HepG2 (cell line): ENCODE results near the gene TRIM7. TPM values are rescaled to one million over a fixed set of nuclear protein-coding genes. Genes with fewer than 3 reads are reported as not detected.

ENCODE experiments used
- ARNT ChIP-seq: fragments of 450-650 bp; IDR thresholded peaks from 2 replicates; pipeline ENCODE4 v1.6.1; 2017
- ATRX ChIP-seq: sonication (generic); formaldehyde crosslinking; IDR thresholded peaks from 2 replicates; pipeline ENCODE4 v1.4.0; 2020; ENCODE audit warnings: missing genetic modification reagents, borderline replicate concordance
- EED ChIP-seq: sonication (generic); formaldehyde crosslinking; IDR thresholded peaks from 2 replicates; pipeline ENCODE4 v1.5.0; 2020; ENCODE audit warnings: mild to moderate bottlenecking, missing genetic modification reagents
- GATAD2A ChIP-seq: IDR thresholded peaks from 2 replicates; pipeline ENCODE4 v1.6.1; 2016
- IKZF4 ChIP-seq: sonication (generic); formaldehyde crosslinking; IDR thresholded peaks from 2 replicates; pipeline ENCODE4 v1.5.1; 2020; ENCODE audit warnings: borderline replicate concordance, mild to moderate bottlenecking, low read depth, missing genetic modification reagents; ENCODE audit errors: not compliant biosample characterization
- KLF12 ChIP-seq: sonication (generic); formaldehyde crosslinking; IDR thresholded peaks from 2 replicates; pipeline ENCODE4 v1.4.0; 2020; ENCODE audit warnings: missing genetic modification reagents, borderline replicate concordance
- KLF15 ChIP-seq: sonication (generic); formaldehyde crosslinking; IDR thresholded peaks from 2 replicates; pipeline ENCODE4 v1.8.1; 2023; ENCODE audit warnings: borderline replicate concordance, mild to moderate bottlenecking, inconsistent platforms, missing genetic modification reagents, mixed read lengths
- KLF9 ChIP-seq: IDR thresholded peaks from 2 replicates; pipeline ENCODE4 v1.6.1; 2016; ENCODE audit warnings: low read depth
- MIER3 ChIP-seq: IDR thresholded peaks from 2 replicates; pipeline ENCODE4 v1.6.1; 2016; ENCODE audit warnings: missing compliant biosample characterization, borderline replicate concordance
- NR2F2 ChIP-seq: IDR thresholded peaks from 2 replicates; pipeline ENCODE4 v1.6.1; 2012; ENCODE audit warnings: low read depth, inconsistent platforms, borderline replicate concordance
- PRPF4 ChIP-seq: fragments of 200-400 bp; formaldehyde crosslinking; IDR thresholded peaks from 2 replicates; pipeline ENCODE4 v1.6.1; 2016; ENCODE audit warnings: low read length, low read depth; ENCODE audit not compliant: poor library complexity, severe bottlenecking
- RFXAP ChIP-seq: sonication (generic); formaldehyde crosslinking; IDR thresholded peaks from 2 replicates; pipeline ENCODE4 v1.4.0; 2020; ENCODE audit warnings: missing genetic modification reagents, borderline replicate concordance
- SMARCE1 ChIP-seq: fragments of 450-650 bp; IDR thresholded peaks from 2 replicates; pipeline ENCODE4 v1.6.1; 2017; ENCODE audit warnings: borderline replicate concordance
- TCF12 ChIP-seq, 2 experiments: fragments of 450-650 bp in 1 of 2; sonication (generic) in 1 of 2; formaldehyde crosslinking in 1 of 2; IDR thresholded peaks; 2 replicates each; pipeline versions ENCODE4 v1.6.1 to v1.8.0; 2017 to 2022; ENCODE audit warnings: antibody characterized with exemption in 1 of 2, mild to moderate bottlenecking in 1 of 2, missing genetic modification reagents in 1 of 2, moderate library complexity in 1 of 2
- XRCC5 ChIP-seq: fragments of 200-400 bp; formaldehyde crosslinking; optimal IDR thresholded peaks from 2 replicates; pipeline ENCODE3; 2017; ENCODE audit warnings: mild to moderate bottlenecking, low read length
- ZKSCAN5 ChIP-seq: sonication (generic); formaldehyde crosslinking; IDR thresholded peaks from 2 replicates; pipeline ENCODE4 v1.5.1; 2020; ENCODE audit warnings: mild to moderate bottlenecking, missing genetic modification reagents
- ZNF180 ChIP-seq: sonication (generic); formaldehyde crosslinking; IDR thresholded peaks from 2 replicates; pipeline ENCODE4 v1.4.0; 2020; ENCODE audit warnings: low read depth, missing genetic modification reagents, borderline replicate concordance
- ZNF225 ChIP-seq: sonication (generic); formaldehyde crosslinking; IDR thresholded peaks from 2 replicates; pipeline ENCODE4 v1.4.0; 2020; ENCODE audit warnings: mild to moderate bottlenecking, missing genetic modification reagents
- ZNF251 ChIP-seq: sonication (generic); formaldehyde crosslinking; IDR thresholded peaks from 2 replicates; pipeline ENCODE4 v1.9.0; 2021; ENCODE audit warnings: mild to moderate bottlenecking, missing genetic modification reagents
- ZNF383 ChIP-seq: sonication (generic); formaldehyde crosslinking; IDR thresholded peaks from 2 replicates; pipeline ENCODE4 v1.4.0; 2020; ENCODE audit warnings: missing genetic modification reagents, mild to moderate bottlenecking, borderline replicate concordance
- ZNF484 ChIP-seq: sonication (generic); formaldehyde crosslinking; IDR thresholded peaks from 2 replicates; pipeline ENCODE4 v1.5.1; 2020; ENCODE audit warnings: mild to moderate bottlenecking, low read depth, missing genetic modification reagents, borderline replicate concordance
- ZNF510 ChIP-seq: sonication (generic); formaldehyde crosslinking; IDR thresholded peaks from 2 replicates; pipeline ENCODE4 v1.4.0; 2020; ENCODE audit warnings: low read depth, mild to moderate bottlenecking, missing genetic modification reagents
- ZNF614 ChIP-seq: IDR thresholded peaks from 2 replicates; pipeline ENCODE4 v1.6.1; 2018; ENCODE audit warnings: missing biosample characterization, missing genetic modification reagents, inconsistent platforms, borderline replicate concordance
- ZNF616 ChIP-seq: sonication (generic); formaldehyde crosslinking; IDR thresholded peaks from 2 replicates; pipeline ENCODE4 v1.5.0; 2020; ENCODE audit warnings: low read depth, mild to moderate bottlenecking, missing genetic modification reagents
- ZNF850 ChIP-seq: sonication (generic); formaldehyde crosslinking; conservative IDR thresholded peaks from 2 replicates; pipeline ENCODE4 v1.9.0; 2021; ENCODE audit warnings: mild to moderate bottlenecking, missing genetic modification reagents
- ZSCAN30 ChIP-seq: sonication (generic); formaldehyde crosslinking; IDR thresholded peaks from 2 replicates; pipeline ENCODE4 v1.5.0; 2020; ENCODE audit warnings: mild to moderate bottlenecking, missing genetic modification reagents
- polyA plus RNA-seq, 8 experiments: library from polyadenylated mRNA; depleted of rRNA in 3 of 8; stranded (reverse) in 7 of 8; unstranded in 1 of 8; fragments of >200 nt; fragmentation: Illumina TruSeq in 4 of 8; extraction: Trizol in 4 of 8; gene quantifications; 2 replicates each; pipeline versions ENCODE4 v1.2.1 to v1.2.3, GENCODE V29; 2011 to 2016; ENCODE audit warnings: low read depth in 4 of 8, missing spikeins in 1 of 8, mixed read lengths in 1 of 8; ENCODE audit not compliant: insufficient read depth in 1 of 8
- total RNA-seq, 5 experiments: library from RNA; depleted of rRNA; stranded (reverse); fragments of >200 nt; fragmentation: Illumina TruSeq; extraction: Trizol; gene quantifications; 2 replicates each; pipeline ENCODE4 v1.2.3, GENCODE V29; 2016; ENCODE audit warnings: low read depth in 1 of 5
- TF ChIP-seq, protein P1 (sequence below): fragments of 450-650 bp; IDR thresholded peaks from 2 replicates; pipeline ENCODE4 v1.6.1; 2017; ENCODE audit warnings: mild to moderate bottlenecking

The TRIM7 gene
- total and polyA plus RNA-seq, 2 of the 13 experiments (the other 11 are each of a cell fraction or from before 2014, with no cell fraction given), result 0.13 TPM; not detected in 1

DNA sequence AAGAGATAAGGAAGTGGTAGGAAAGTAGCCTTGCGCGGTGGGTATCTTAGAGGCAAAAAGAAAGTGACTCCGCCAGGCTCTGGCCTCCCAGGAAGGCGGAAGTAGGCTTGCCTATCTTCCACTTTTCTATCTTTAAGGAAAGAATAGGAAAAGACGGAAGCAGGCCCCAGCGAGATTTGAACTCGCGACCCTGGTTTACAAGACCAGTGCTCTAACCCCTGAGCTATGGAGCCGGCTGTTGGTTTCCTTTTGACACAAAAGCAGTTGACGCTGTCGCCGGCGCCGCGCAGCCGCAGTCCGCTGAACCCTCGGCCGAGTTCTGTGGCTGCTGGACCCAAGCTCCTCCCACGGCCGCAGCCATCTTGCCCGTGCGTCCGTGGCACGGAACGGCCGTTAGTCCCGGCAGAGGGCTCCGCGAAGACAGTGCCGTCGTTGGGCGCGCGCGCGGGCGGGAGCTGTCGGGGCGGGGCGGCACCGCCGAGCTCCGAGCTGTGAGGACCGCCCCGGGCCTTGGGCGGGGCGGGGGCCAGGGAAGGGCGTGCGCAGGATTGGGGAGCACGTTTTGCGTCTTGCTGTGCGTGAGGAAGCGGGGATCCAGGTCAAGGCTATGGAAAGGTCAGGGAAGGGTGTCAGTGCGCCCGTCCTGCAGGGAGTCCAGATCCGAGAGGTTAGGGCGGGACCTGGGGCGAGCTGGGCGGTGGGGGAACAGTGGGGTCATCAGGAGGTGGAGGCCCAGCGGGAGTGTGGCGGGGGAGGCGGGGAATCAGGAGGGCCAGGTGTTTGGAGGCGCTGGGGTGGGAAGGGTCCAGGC lies 13.3 kb downstream of the TRIM7 start (continued):
- TF ChIP-seq, protein P1, sequence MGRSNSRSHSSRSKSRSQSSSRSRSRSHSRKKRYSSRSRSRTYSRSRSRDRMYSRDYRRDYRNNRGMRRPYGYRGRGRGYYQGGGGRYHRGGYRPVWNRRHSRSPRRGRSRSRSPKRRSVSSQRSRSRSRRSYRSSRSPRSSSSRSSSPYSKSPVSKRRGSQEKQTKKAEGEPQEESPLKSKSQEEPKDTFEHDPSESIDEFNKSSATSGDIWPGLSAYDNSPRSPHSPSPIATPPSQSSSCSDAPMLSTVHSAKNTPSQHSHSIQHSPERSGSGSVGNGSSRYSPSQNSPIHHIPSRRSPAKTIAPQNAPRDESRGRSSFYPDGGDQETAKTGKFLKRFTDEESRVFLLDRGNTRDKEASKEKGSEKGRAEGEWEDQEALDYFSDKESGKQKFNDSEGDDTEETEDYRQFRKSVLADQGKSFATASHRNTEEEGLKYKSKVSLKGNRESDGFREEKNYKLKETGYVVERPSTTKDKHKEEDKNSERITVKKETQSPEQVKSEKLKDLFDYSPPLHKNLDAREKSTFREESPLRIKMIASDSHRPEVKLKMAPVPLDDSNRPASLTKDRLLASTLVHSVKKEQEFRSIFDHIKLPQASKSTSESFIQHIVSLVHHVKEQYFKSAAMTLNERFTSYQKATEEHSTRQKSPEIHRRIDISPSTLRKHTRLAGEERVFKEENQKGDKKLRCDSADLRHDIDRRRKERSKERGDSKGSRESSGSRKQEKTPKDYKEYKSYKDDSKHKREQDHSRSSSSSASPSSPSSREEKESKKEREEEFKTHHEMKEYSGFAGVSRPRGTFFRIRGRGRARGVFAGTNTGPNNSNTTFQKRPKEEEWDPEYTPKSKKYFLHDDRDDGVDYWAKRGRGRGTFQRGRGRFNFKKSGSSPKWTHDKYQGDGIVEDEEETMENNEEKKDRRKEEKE, result no peak
- TF ChIP-seq PRPF4, result no peak
- no peak for TF ChIP-seq ZNF251 (CRISPR knock-in tag)
- peak; percentile 44; the same call in 1 of the 2 replicates for TF ChIP-seq GATAD2A
- no peak for TF ChIP-seq ATRX (CRISPR knock-in tag)
- TF ChIP-seq NR2F2, result 0 out of 2 replicates have a peak, but pooled peaks have one; percentile 40
- TF ChIP-seq ZNF225, result no peak
- no peak for TF ChIP-seq TCF12 (IDR thresholded peaks at IDR 0.05)
- TF ChIP-seq TCF12 (CRISPR knock-in tag; IDR thresholded peaks at IDR 0.05), result peak; percentile 82
- TF ChIP-seq ZNF614 (CRISPR knock-in tag), result peak; percentile 77; the same call in 1 of the 2 replicates
- TF ChIP-seq ZNF850 (CRISPR knock-in tag), result peak; percentile 29; the same call in 1 of the 2 replicates
- no peak for TF ChIP-seq KLF9 (CRISPR knock-in tag)
- TF ChIP-seq ZNF383 (CRISPR knock-in tag), result no peak
- no peak for TF ChIP-seq ARNT
- peak; percentile 54; the same call in 1 of the 2 replicates for TF ChIP-seq RFXAP
- peak; percentile 51 for TF ChIP-seq XRCC5
- TF ChIP-seq ZKSCAN5 (CRISPR knock-in tag), result no peak
- TF ChIP-seq EED, result no peak; the same call in 1 of the 2 replicates
- no peak for TF ChIP-seq KLF12
- TF ChIP-seq MIER3, result 0 out of 2 replicates have a peak, but pooled peaks have one; percentile 41
- no peak; the same call in 1 of the 2 replicates for TF ChIP-seq ZNF484 (CRISPR knock-in tag)
- TF ChIP-seq ZNF180 (CRISPR knock-in tag), result no peak
- no peak; the same call in 1 of the 2 replicates for TF ChIP-seq ZNF616 (CRISPR knock-in tag)
- TF ChIP-seq KLF15 (CRISPR knock-in tag), result 0 out of 2 replicates have a peak, but pooled peaks have one; percentile 26
- TF ChIP-seq ZSCAN30, result peak; percentile 87; the same call in 1 of the 2 replicates
- no peak for TF ChIP-seq ZNF510
- TF ChIP-seq IKZF4 (CRISPR knock-in tag), result no peak
- TF ChIP-seq SMARCE1, result no peak
